ENCODE results near the gene IL1RAPL1.

- TF ChIP-seq EZH2 (IDR thresholded peaks at IDR 0.05; ENCODE audit: borderline replicate concordance, low read length) = no peak
- no peak for TF ChIP-seq CTCF (conservative IDR thresholded peaks at IDR 0.05 in 1 of 2, IDR thresholded peaks at IDR 0.05 in 1 of 2; ENCODE audit: extremely low read depth in 1 of 2, insufficient read depth in 1 of 2, low read depth in 1 of 2, low read length in 2 of 2)
Measured at GRCh38 chrX:28757290-28757689, 170.0 kb downstream of the IL1RAPL1 start.

Data from mammary epithelial cell (primary cell).